ENCODE data around the gene PPM1K. TPM values are rescaled to one million over a fixed set of nuclear protein-coding genes. Genes with fewer than 3 reads are reported as not detected.
"Not testable (repeated sequence)": the region's sequence is repeated elsewhere in the genome, so short reads cannot be mapped to it uniquely, and the experiment has no call there.

Gene PPM1K
- total RNA-seq (2014; rRNA removed; shearing (Covaris generic)), result 19.8 and 21.4 TPM in 2 replicates

DNA sequence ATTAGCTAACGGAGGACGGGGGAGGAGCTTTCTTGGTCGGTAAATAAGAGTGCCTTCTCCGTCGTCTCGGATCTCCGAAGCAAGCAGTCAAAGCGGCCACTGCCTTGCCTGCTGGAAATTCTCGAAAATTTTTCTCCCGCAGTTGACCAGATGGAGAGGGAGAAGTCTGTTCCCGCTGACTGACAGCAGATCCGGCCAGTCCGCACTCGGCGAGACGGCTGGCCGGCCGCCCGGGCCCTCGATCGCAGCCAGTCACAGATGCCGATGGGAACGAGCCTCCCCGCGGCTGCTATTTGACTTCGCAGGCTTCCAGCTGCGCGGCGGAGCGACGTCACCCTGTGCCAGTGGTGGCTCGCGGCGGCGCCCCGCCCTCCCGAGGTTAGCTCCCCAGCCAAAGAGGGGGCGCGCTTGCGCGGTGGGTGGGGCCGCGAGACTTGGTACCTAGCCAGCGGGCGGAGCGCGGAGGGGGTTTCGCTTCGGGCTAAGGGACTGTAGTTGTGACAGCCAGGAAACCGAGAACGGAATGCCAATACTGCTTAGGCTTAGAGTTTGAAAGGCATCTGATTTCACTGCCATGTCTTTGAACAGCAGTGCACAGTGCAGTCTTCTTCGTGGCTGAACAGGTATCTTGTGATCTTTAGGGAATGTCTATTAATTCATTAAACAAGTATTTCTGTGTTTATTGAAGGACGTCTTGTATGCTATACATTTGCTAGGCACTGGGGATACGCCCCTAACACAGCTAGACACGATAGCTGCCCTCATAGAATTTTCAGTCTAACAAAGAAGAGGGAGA, at the start of gene PPM1K:
Gene PPM1K, minus strand, starts transcription at position 123 of the 796 bp plus-strand sequence. CDS start 5,978 bp downstream, outside the sequence.
- Histone ChIP-seq H3K27me3 (ENCODE audit: control insufficient read depth, insufficient read depth, low read length) (no peaks in the 10 kb centered on the region; the same call in 1 of the 2 replicates), H3K4me3 (ENCODE audit: insufficient read depth, low read depth, low read length) (peak within 1 kb of the TSS; percentile 76), H3K36me3 (replicated peaks; ENCODE audit: control insufficient read depth, insufficient read depth, low read length) (no peaks in the 10 kb centered on the region)
- peak; percentile 97 for DNase-seq

DNA sequence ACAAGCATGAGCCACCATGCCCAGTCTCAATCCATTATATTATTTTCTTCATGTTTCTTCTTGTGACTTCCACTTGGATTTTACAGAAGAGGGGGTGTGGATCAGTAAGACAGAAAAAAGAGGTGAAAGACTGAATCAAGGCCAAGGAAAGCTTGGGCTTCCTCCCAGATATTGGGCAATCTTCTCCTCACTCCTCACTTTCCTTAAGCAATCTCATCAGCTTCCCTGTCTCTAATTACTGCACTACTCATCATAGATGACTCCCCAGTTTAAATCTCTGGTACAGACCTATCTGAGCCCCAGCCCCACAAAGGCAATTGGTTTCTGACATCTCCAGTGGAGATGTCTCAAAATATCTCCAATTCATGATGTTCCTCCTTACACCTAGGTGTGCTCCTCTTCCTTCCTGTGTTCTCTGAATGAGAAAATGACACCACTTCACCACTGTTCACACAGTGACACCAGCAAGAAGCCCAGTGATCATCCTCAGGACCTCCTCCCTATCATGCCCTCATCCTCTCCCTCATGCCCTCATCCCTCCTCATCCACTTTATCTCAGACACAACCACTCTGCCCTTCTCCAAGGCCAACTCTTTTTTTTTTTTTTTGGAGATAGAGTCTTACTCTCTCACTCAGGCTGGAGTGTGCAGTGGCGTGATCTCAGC, 49.5 kb upstream of the PPM1K start:
- Histone ChIP-seq H3K27me3 (ENCODE audit: control insufficient read depth, insufficient read depth, low read length) (no peaks in the 10 kb centered on the region), H3K4me3 (ENCODE audit: insufficient read depth, low read depth, low read length) (no peak overlapping the region), H3K36me3 (replicated peaks; ENCODE audit: control insufficient read depth, insufficient read depth, low read length) (no peaks in the 10 kb centered on the region)
- no peak for DNase-seq

DNA sequence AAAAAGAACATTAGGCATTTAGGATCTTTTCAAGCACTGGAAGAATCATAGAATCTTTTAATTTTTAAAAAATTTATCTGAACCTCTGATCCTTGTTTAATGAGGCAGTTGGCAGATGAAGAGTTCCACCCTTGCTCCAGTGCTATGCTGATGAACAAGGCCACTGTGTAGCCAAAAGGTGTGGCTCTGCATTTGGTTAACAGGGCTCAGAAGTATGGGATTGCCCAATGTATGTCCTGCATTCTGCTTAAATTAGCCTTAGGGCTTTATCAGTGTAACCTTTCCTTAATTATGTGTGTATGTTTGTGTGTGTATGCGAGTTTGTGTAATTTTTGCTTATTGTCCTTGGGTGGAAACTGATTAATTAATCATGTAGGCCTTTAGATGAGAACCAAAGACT, 43.3 kb upstream of the PPM1K start:
- H3K36me3 ChIP-seq (replicated peaks; ENCODE audit: control insufficient read depth, insufficient read depth, low read length), result no peaks in the 10 kb centered on the region
- H3K27me3 ChIP-seq (ENCODE audit: control insufficient read depth, insufficient read depth, low read length), result no peaks in the 10 kb centered on the region
- H3K4me3 ChIP-seq (ENCODE audit: insufficient read depth, low read depth, low read length), result no peak overlapping the region
- no peak for DNase-seq

DNA sequence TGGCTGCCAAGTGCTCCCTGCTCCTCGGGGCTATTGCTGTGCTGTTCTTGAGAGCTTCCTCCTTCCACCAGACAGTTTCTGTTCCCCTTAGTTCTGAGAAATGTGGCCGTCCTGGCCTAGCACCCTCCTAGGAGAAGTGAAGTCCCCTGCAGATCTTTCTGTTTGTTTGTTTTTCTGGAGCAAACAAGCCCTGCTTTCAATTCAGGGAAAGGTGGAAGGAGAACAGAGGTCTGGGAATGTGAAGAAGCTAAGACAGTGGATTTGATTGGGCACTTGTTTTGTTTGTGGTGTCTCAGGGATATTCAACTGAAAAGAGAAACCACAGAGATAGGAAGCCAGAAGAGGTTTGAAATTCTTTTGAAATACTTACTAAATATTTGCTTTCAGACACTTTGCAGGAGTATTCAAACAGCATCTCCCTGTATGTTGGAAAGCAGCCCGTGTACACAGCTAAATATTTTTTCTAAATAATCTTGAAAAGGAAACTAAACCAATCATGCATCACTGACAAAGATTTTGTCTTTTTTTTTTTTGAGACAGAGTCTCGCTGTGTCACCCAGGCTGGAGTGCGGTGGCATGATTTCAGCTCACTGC, 36.5 kb upstream of the PPM1K start:
- Histone ChIP-seq H3K4me3 (ENCODE audit: insufficient read depth, low read depth, low read length) (no peak overlapping the region), H3K36me3 (replicated peaks; ENCODE audit: control insufficient read depth, insufficient read depth, low read length) (no peaks in the 10 kb centered on the region), H3K27me3 (ENCODE audit: control insufficient read depth, insufficient read depth, low read length) (no peaks in the 10 kb centered on the region)
- peak; percentile 25 for DNase-seq

DNA sequence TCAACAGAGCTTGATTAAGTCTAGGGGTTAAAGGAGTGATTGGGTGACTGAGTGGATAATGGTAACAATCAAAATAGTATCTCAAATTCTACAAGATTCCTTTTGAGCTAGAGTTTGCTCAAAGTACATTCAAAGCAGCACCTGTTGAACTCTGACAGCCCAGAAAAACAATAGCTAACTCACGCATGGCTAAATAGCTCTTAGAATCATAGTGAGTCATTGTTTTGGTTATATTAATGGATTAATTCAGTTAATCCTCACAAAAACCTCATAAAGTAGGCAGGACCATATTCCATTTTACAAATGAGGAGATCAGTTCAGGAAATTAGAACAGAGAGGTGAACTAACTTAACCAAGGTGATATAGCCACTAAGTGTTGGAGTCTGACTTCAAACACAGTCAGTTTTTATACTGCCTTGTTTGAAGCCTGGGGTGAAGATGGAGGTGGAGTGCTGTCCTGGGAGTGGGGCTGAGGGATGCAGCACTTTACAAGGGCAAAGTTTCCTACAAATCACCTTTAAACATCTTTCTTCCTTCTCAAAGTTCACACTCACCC, 35.9 kb upstream of the PPM1K start:
- Histone ChIP-seq H3K27me3 (ENCODE audit: control insufficient read depth, insufficient read depth, low read length) (no peaks in the 10 kb centered on the region), H3K36me3 (replicated peaks; ENCODE audit: control insufficient read depth, insufficient read depth, low read length) (no peaks in the 10 kb centered on the region), H3K4me3 (ENCODE audit: insufficient read depth, low read depth, low read length) (no peak overlapping the region)
- peak; percentile 23 for DNase-seq

DNA sequence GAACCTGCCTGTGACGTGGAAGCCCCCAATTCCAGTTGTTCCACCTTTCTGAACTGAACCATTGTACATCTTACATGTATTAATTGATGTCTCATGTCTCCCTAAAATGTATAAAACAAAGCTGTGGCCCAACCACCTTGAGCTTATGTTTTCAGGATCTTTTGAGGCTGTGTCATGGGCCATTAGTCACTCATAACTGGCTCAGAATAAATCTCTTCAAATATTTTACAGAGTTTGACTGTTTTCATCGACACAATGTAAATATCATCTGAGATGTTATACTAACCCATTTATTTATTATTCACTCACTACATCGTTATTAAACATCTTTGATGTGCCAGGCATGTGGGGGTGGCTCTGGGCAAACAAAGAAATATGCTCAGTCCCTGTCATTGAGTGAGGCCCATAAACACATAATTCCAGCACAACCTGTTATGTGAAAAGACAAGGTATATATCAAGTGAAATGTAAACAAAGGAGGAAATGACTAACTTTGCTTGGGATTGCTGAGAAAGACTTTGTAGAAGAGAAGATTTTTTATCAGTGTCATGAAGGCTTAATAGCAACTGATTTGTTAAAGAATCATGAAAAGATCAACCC, 34.5 kb upstream of the PPM1K start:
- H3K36me3 ChIP-seq (replicated peaks; ENCODE audit: control insufficient read depth, insufficient read depth, low read length), result no peaks in the 10 kb centered on the region
- DNase-seq, result no peak
- no peaks in the 10 kb centered on the region for H3K27me3 ChIP-seq (ENCODE audit: control insufficient read depth, insufficient read depth, low read length)
- no peak overlapping the region for H3K4me3 ChIP-seq (ENCODE audit: insufficient read depth, low read depth, low read length)

DNA sequence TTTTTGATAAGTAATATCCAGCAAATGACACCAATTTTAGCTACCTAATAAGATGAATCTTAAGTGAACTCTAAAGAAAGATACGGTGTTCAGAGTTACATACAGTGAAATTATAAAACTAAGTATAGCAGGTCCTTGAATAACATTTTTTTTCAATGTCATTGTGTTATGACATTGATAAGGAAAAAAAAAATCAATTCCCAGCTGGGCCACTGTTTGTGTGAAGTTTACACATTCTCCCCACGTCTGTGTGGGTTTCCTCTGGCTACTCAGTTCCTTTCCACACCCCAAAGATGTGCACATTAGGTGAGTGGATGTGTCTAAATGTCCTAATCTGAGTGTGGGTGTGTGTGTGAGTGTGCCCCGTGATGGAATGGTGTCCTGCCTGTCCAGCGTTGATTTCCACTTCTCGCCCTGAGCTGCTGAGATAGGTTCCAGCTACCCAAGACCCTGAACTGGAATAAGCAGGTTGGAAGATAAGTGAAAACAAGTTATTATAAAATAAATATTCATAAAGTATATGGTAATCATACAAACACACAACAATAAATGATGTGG, 31.2 kb upstream of the PPM1K start:
- no peaks in the 10 kb centered on the region for H3K27me3 ChIP-seq (ENCODE audit: control insufficient read depth, insufficient read depth, low read length)
- no peak overlapping the region for H3K4me3 ChIP-seq (ENCODE audit: insufficient read depth, low read depth, low read length)
- H3K36me3 ChIP-seq (replicated peaks; ENCODE audit: control insufficient read depth, insufficient read depth, low read length), result no peaks in the 10 kb centered on the region
- no peak for DNase-seq

DNA sequence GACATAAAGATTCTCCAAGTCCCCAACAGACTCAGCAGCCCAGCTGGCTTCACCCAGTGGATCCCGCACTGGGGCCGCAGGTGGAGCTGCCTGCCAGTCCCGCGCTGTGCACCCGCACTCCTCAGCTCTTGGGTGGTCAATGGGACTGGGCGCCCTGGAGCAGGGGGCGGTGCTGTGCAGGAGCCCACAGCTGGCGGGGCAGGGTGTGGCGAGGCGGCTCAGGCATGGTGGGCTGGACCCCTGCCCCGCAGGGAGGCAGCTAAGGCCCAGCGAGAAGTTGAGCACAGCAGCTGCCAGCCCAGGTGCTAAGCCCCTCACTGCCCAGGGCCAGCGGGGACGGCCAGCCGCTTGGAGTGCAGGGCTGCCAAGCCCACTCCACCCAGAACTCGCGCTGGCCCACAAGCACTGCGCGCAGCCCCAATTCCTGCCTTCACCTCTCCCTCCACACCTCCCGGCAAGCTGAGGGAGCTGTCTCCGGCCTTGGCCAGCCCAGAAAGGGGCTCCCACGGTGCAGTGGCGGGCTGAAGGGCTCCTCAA, 28.8 kb upstream of the PPM1K start:
- DNase-seq; H3K4me3 ChIP-seq (ENCODE audit: insufficient read depth, low read depth, low read length); H3K36me3 ChIP-seq (replicated peaks; ENCODE audit: control insufficient read depth, insufficient read depth, low read length); H3K27me3 ChIP-seq (ENCODE audit: control insufficient read depth, insufficient read depth, low read length): not testable (repeated sequence)

DNA sequence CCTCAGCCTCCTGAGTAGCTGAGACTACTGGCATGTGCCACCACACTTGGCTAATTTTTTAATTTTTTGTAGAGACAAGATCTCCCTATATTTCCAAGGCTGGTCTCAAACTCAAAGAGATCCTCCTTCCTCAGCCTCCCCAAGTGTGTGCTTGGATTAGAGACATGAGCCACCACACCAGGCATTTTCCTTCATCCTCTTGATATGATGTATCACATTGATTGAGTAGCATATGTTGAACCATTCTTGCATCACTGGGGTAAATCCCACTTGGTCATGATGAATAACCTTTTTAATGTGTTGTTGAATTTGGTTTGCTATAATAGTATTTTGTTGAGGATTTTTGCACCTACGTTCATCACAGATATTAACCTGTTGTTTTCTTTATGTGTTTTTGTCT, 24.2 kb upstream of the PPM1K start:
- no peaks in the 10 kb centered on the region for H3K27me3 ChIP-seq (ENCODE audit: control insufficient read depth, insufficient read depth, low read length)
- no peak for DNase-seq
- no peak overlapping the region for H3K4me3 ChIP-seq (ENCODE audit: insufficient read depth, low read depth, low read length)
- no peaks in the 10 kb centered on the region for H3K36me3 ChIP-seq (replicated peaks; ENCODE audit: control insufficient read depth, insufficient read depth, low read length)

DNA sequence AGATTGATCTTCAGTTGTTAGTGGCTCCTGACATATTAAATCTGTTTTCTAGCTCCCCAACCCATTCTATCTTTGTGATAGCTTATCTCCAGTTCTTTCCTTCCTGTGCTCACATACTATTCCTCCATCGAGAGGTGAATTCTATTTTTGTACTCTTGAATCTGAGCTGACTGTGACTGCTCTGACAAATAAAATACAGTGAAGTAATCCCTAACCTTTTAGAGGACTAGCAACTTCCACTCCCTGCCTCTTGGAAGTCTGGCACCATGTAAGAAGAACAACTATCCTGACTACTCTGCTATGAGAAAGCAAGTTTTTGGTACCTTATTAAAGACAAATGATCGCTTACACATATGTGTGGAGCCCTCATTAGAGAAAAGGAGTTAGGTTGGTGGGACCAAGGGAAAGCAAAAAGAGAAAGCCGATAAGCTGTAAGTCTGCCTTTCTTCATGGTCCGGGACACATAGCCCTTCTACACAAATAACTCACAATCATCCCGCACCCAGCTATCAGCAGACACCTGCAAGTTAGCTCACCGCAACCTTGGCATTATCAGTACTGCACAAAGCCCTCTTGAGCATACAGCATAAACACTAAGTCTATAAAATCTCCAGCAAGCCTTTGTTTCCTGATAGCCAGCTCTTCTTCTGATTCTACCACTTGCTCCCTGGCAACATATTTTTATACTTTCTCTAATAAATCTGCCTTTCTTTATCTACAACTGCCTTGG, 13.5 kb upstream of the PPM1K start:
- no peaks in the 10 kb centered on the region for H3K27me3 ChIP-seq (ENCODE audit: control insufficient read depth, insufficient read depth, low read length)
- no peak overlapping the region for H3K4me3 ChIP-seq (ENCODE audit: insufficient read depth, low read depth, low read length)
- no peak for DNase-seq
- H3K36me3 ChIP-seq (replicated peaks; ENCODE audit: control insufficient read depth, insufficient read depth, low read length), result no peaks in the 10 kb centered on the region

DNA sequence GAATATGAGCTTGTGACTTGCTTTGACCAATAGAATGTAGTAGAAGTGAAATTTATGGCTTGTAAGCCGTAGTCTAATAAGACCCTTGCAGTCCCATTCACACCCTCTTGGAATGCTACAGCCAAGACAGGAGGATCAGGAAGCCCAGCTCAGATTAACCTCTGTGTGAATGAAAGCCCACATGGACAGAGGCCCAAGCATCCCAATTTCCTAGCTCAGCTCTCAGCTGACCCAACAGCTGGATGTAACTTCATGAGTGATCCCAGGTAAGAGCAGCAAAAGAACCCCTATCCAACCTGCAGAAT, 12.8 kb upstream of the PPM1K start:
- peak; percentile 53 for DNase-seq
- Histone ChIP-seq H3K27me3 (ENCODE audit: control insufficient read depth, insufficient read depth, low read length) (no peaks in the 10 kb centered on the region), H3K4me3 (ENCODE audit: insufficient read depth, low read depth, low read length) (no peak overlapping the region), H3K36me3 (replicated peaks; ENCODE audit: control insufficient read depth, insufficient read depth, low read length) (no peaks in the 10 kb centered on the region)

DNA sequence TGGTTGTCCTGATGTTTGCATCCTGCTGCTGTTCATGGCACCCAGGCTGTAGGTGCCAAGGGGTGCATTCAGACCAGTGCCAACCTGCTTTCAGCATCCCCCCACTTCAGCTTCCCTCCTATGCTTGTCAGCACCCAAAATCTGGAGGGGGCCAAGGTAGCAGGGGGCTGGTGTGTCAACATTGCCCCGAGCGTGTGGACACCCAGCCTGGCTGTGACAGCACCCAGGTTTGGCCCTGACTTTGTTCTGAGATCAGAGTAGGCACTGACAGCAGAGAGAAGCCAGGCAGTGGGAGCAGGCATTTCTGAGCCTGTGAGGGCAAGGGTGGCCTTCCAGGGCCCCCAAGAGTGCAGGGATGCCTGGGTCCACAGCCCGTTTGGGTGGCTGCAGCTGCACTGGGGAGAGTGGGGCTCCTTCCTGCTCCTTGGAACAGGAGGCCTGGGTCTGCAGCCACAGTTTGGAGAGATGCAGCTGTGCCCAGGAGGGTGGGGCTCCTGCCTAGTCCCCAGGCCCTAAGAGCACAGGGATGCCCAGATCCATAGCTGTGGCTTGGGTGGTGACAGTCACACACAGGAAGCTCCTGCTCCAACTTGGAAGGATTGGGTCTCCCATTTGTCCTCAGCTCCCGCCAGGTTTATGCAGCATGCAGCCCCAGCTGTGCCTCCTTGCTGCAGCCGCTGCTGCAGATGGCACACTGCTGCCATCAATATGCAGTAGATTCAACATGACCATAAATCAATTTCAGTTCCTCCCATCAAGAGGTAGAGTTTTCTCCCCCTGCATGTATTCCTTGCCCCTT, 12.3 kb upstream of the PPM1K start:
- H3K36me3 ChIP-seq (replicated peaks; ENCODE audit: control insufficient read depth, insufficient read depth, low read length), result no peaks in the 10 kb centered on the region
- no peak overlapping the region for H3K4me3 ChIP-seq (ENCODE audit: insufficient read depth, low read depth, low read length)
- no peak for DNase-seq
- H3K27me3 ChIP-seq (ENCODE audit: control insufficient read depth, insufficient read depth, low read length), result no peaks in the 10 kb centered on the region

DNA sequence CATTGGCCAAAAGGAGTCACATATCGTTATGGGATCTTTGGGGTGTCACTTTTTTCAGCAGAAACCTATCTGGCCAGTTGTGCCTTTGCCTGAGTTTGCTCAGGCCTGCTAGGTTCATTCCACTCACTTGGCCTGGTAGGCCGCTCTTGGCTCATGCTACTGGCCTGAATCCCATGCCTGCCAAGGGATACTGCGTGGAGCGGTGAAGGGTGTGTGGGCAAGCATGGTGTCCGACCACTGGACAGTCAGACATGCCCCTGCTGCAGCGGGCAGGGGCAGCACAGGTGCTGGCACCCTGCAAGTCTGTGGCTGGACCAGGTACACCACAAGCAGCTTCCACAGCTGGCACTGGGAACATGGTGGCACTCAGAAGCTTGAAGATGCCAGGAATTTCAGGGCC, 11.3 kb upstream of the PPM1K start:
- Histone ChIP-seq H3K36me3 (replicated peaks; ENCODE audit: control insufficient read depth, insufficient read depth, low read length) (no peaks in the 10 kb centered on the region), H3K4me3 (ENCODE audit: insufficient read depth, low read depth, low read length) (no peak overlapping the region), H3K27me3 (ENCODE audit: control insufficient read depth, insufficient read depth, low read length) (no peaks in the 10 kb centered on the region)
- no peak for DNase-seq

All from H7 (cell line).